K562 (cell line): ENCODE data around the gene APOL3. TPM values are rescaled to one million over a fixed set of nuclear protein-coding genes. Genes with fewer than 3 reads are reported as not detected.

Source experiments
- ATAC-seq: fragments of 200-7000 bp; cut with Tn5 transposase; 3 replicates; pipeline ENCODE4 v1.9.1; 2020; ENCODE audit warnings: moderate library complexity
- BruUV-seq: library from RNA; stranded (reverse); fragments of 400-500 nt; replicated peaks from 2 replicates; lab custom pipeline; 2021; lab: Mats Ljungman, UMichigan
- CTCF ChIA-PET: fragments of 300-600 bp; formaldehyde crosslinking; extraction: SDS; loops from one replicate; lab custom pipeline; 2021; ENCODE audit warnings: low intra/inter-chr PET ratio; lab: Yijun Ruan, JAX
- POLR2A ChIA-PET: fragments of 300-600, 350-650 bp; sonication (Branson Sonifier 250); formaldehyde crosslinking; extraction: SDS; loops from one replicate; lab custom pipeline; 2021; ENCODE audit warnings: antibody characterized with exemption, inconsistent platforms; lab: Yijun Ruan, JAX
- DNase-seq, 4 experiments: peaks; one replicate each; pipeline versions ENCODE4 v3.0.0 to v3.0.0-alpha.2; 2011 to 2018; ENCODE audit warnings: low spot score in 3 of 4, mixed read lengths in 3 of 4; ENCODE audit errors: extremely low read depth in 1 of 4
- FAIRE-seq: peaks from 2 replicates; lab custom pipeline; 2011; peaks lifted over from hg19 to GRCh38; lab: Jason Lieb, UNC
- H2AFZ ChIP-seq: 2 replicates; pipeline ENCODE4 v1.6.0; 2011; ENCODE audit warnings: low read depth, low read length, control low read depth, inconsistent platforms
- H3K27ac ChIP-seq: fragments of 200-600 bp; 3 replicates; pipeline ENCODE4 v1.8.0; 2011; ENCODE audit warnings: low read depth, mild to moderate bottlenecking, control low read depth, inconsistent platforms, low read length, moderate library complexity, mixed read lengths; ENCODE audit errors: extremely low read depth
- H3K27me3 ChIP-seq, 2 experiments: fragments of 300-600 bp in 1 of 2; 2 replicates in 1 of 2; 3 replicates in 1 of 2; pipeline versions ENCODE4 v1.6.0 to v1.8.0; 2011; ENCODE audit warnings: inconsistent platforms in 2 of 2, low read length in 2 of 2, mild to moderate bottlenecking in 1 of 2, mixed read lengths in 1 of 2, moderate library complexity in 1 of 2; ENCODE audit not compliant: control insufficient read depth in 2 of 2, insufficient read depth in 2 of 2
- H3K36me3 ChIP-seq: fragments of 300-600 bp; 3 replicates; pipeline ENCODE4 v1.8.0; 2011; ENCODE audit warnings: mild to moderate bottlenecking, low read length, inconsistent platforms; ENCODE audit not compliant: control insufficient read depth, insufficient read depth
- H3K4me1 ChIP-seq, 2 experiments: fragments of 200-600 bp in 1 of 2; replicated peaks in 1 of 2; 2 replicates in 1 of 2; 3 replicates in 1 of 2; pipeline versions ENCODE4 v1.5.1 to v1.8.0; 2011; ENCODE audit warnings: inconsistent platforms in 2 of 2, low read length in 2 of 2, mild to moderate bottlenecking in 1 of 2, mixed read lengths in 1 of 2, moderate library complexity in 1 of 2; ENCODE audit not compliant: control insufficient read depth in 2 of 2, insufficient read depth in 2 of 2
- H3K4me2 ChIP-seq: 2 replicates; pipeline ENCODE4 v1.6.1; 2011; ENCODE audit warnings: low read length, control low read depth, inconsistent platforms, mixed read lengths; ENCODE audit not compliant: insufficient read depth
- H3K4me3 ChIP-seq: fragments of 200-600 bp; sonication (generic), shearing (Covaris generic); 2 replicates; pipeline ENCODE4 v1.5.1; 2016; ENCODE audit warnings: control low read depth, inconsistent platforms
- H3K79me2 ChIP-seq: fragments of 200-600 bp; 3 replicates; pipeline ENCODE4 v1.8.0; 2011; ENCODE audit warnings: low read length, inconsistent platforms; ENCODE audit not compliant: control insufficient read depth, insufficient read depth
- H3K9ac ChIP-seq, 2 experiments: 2 replicates each; pipeline versions ENCODE4 v1.6.0 to v1.6.1; 2011; ENCODE audit warnings: low read depth in 2 of 2, low read length in 2 of 2, control low read depth in 1 of 2, inconsistent platforms in 1 of 2, mild to moderate bottlenecking in 1 of 2, mixed read lengths in 1 of 2; ENCODE audit not compliant: insufficient read depth in 1 of 2
- H3K9me1 ChIP-seq: one replicate; pipeline ENCODE4 v1.6.0; 2011; ENCODE audit warnings: inconsistent platforms, mild to moderate bottlenecking, low read length, moderate library complexity; ENCODE audit not compliant: control insufficient read depth, insufficient read depth
- H3K9me3 ChIP-seq: replicated peaks from 2 replicates; pipeline ENCODE4 v1.5.1; 2011; ENCODE audit warnings: low read depth, low read length, inconsistent platforms; ENCODE audit not compliant: control insufficient read depth, insufficient read depth
- H4K20me1 ChIP-seq: replicated peaks from 2 replicates; pipeline ENCODE4 v1.6.1; 2011; ENCODE audit warnings: low read length, inconsistent platforms, mixed read lengths; ENCODE audit not compliant: control insufficient read depth, insufficient read depth
- ATF1 ChIP-seq, 2 experiments: fragments of 450-650 bp in 1 of 2; IDR thresholded peaks; 2 replicates each; pipeline ENCODE4 v1.6.1; 2016; ENCODE audit warnings: missing compliant biosample characterization in 1 of 2, missing genetic modification characterization in 1 of 2
- ATF3 ChIP-seq, 2 experiments: fragments of 450-650 bp in 1 of 2; sonication (generic) in 1 of 2; formaldehyde crosslinking in 1 of 2; IDR thresholded peaks in 1 of 2; conservative IDR thresholded peaks in 1 of 2; 2 replicates each; pipeline versions ENCODE4 v1.6.1 to v1.8.1; 2016 to 2023; ENCODE audit warnings: mild to moderate bottlenecking in 2 of 2, moderate library complexity in 2 of 2, inconsistent platforms in 1 of 2, missing genetic modification reagents in 1 of 2
- ATF7 ChIP-seq: fragments of 450-650 bp; IDR thresholded peaks from 2 replicates; pipeline ENCODE4 v1.7.1; 2014; ENCODE audit warnings: mild to moderate bottlenecking, moderate library complexity
- CTCF ChIP-seq, 3 experiments: IDR thresholded peaks in 2 of 3; conservative IDR thresholded peaks in 1 of 3; 2 replicates each; pipeline ENCODE4 v1.5.1; 2011 to 2012; ENCODE audit warnings: low read length in 3 of 3, mild to moderate bottlenecking in 3 of 3, control low read depth in 2 of 3, improper control_type of control experiment in 1 of 3, inconsistent platforms in 1 of 3, low read depth in 1 of 3, mixed read lengths in 1 of 3, moderate library complexity in 1 of 3; ENCODE audit not compliant: insufficient read depth in 2 of 3
- ELF2 ChIP-seq: fragments of 250-450 bp; sonication (Bioruptor Pico); IDR thresholded peaks from 2 replicates; pipeline ENCODE4 v1.5.0; 2021; ENCODE audit warnings: mild to moderate bottlenecking
- LEF1 ChIP-seq: fragments of 450-650 bp; IDR thresholded peaks from 2 replicates; pipeline ENCODE4 v1.6.1; 2016; ENCODE audit warnings: mild to moderate bottlenecking
- PML ChIP-seq: IDR thresholded peaks from 2 replicates; pipeline ENCODE4 v1.6.1; 2012; ENCODE audit warnings: low read length, inconsistent platforms
- PTBP1 ChIP-seq: fragments of 200-400 bp; formaldehyde crosslinking; IDR thresholded peaks from 2 replicates; pipeline ENCODE4 v1.6.1; 2017; ENCODE audit warnings: low read depth, low read length
- RAD21 ChIP-seq, 2 experiments: fragments of 250-450 bp in 1 of 2; fragments of 450-650 bp in 1 of 2; sonication (Bioruptor Pico) in 1 of 2; formaldehyde crosslinking in 1 of 2; IDR thresholded peaks in 1 of 2; conservative IDR thresholded peaks in 1 of 2; 2 replicates each; pipeline versions ENCODE4 v1.4.0 to v1.8.0; 2020 to 2022; ENCODE audit warnings: mild to moderate bottlenecking in 2 of 2, moderate library complexity in 1 of 2
- RERE ChIP-seq: sonication (generic); formaldehyde crosslinking; IDR thresholded peaks from 2 replicates; pipeline ENCODE4 v1.8.0; 2023; ENCODE audit warnings: missing genetic modification reagents, mild to moderate bottlenecking, borderline replicate concordance
- ZFPM2 ChIP-seq: fragments of 250-450 bp; sonication (Bioruptor Pico); IDR thresholded peaks from 2 replicates; pipeline ENCODE4 v1.5.1; 2022; ENCODE audit warnings: mild to moderate bottlenecking
- ZNF239 ChIP-seq: fragments of 250-450 bp; sonication (Bioruptor Pico); IDR thresholded peaks from 2 replicates; pipeline ENCODE4 v1.4.0; 2020; ENCODE audit warnings: mild to moderate bottlenecking
- WGBS: fragments of 100-300 bp; shearing (Covaris generic); methylation state at CpG from one replicate; pipeline ENCODE4 v1.1.6; 2016; ENCODE audit warnings: low coverage, mixed read lengths; ENCODE audit not compliant: insufficient coverage; ENCODE audit errors: missing lambda C conversion rate; 5-methylcytosine and 5-hydroxymethylcytosine counted together
- in situ Hi-C: fragments of 300-500 bp; cut with MboI; formaldehyde crosslinking; loops from 4 replicates; pipeline ENCODE4 v1.15.0; 2018; ENCODE audit warnings: inconsistent platforms, mixed read lengths
- intact Hi-C: fragments of 100-400 bp; cut with micrococcal nuclease; formaldehyde crosslinking; loops from 2 replicates; pipeline ENCODE4 v1.14.2; 2022
- polyA plus RNA-seq, 8 experiments: library from polyadenylated mRNA; depleted of rRNA in 4 of 8; stranded (reverse) in 5 of 8; unstranded in 3 of 8; fragments of >200 nt; fragmentation: Nextera tagmentation in 2 of 8; fragmentation: Illumina TruSeq in 1 of 8; extraction: Ambion mirVana in 2 of 8; extraction: Trizol in 1 of 8; gene quantifications; 2 replicates each; pipeline versions ENCODE4 v1.2.1 to v1.2.3, GENCODE V29; 2011 to 2014; ENCODE audit warnings: inconsistent platforms in 1 of 8, missing spikeins in 1 of 8
- total RNA-seq, 7 experiments: library from RNA; depleted of rRNA in 6 of 7; stranded (reverse); fragments of >200 nt in 6 of 7; fragmentation: Illumina TruSeq in 2 of 7; extraction: Trizol in 2 of 7; gene quantifications; 2 replicates each; pipeline versions ENCODE4 v1.2.1 to v1.2.3, GENCODE V29; 2011 to 2021; ENCODE audit warnings: low replicate concordance in 1 of 7

The APOL3 gene
- total and polyA plus RNA-seq, 9 of the 15 experiments (the other 6 are each of a cell fraction or from before 2014, with no cell fraction given), result 0.25 to 1.1 (median 0.56) TPM; not detected in 1

GRCh38 chr22:36185828-36186624 lies 25.5 kb upstream of the APOL3 start:
- Histone ChIP-seq H3K27ac (no peak overlapping the region), H3K4me2 (no peak overlapping the region), H3K4me3 (no peak overlapping the region), H3K9ac (no peak overlapping the region), H3K36me3 (no peaks in the 10 kb centered on the region), H2AFZ (no peak overlapping the region), H3K79me2 (no peaks in the 10 kb centered on the region), H3K27me3 (no peaks in the 10 kb centered on the region), H3K9me3 (no peaks in the 10 kb centered on the region), H3K4me1 (peaks cover 0 to 6% of the 10 kb centered on the region in 2 experiments; a peak in 2 of 5 replicates), H4K20me1 (no peaks in the 10 kb centered on the region), H3K9me1 (no peaks in the 10 kb centered on the region)
- 46% methylated on average over 10 of the region's 14 CpGs for WGBS
- intact Hi-C loops (no loop called here), in situ Hi-C loops (no loop called here)
- BruUV-seq, result no TSS peak
- 0 out of 3 replicates have a peak, but pooled peaks have one; percentile 31 for ATAC-seq
- no peak for DNase-seq
- ChIA-PET POLR2A (interaction anchor here (1.2 kb wide), 1 partner anchor 21 kb away, joined by 3 read pairs; no protein-coding TSS in a partner anchor), CTCF (interaction anchor here (1.1 kb wide), 1 partner anchor 36 kb away, joined by 4 read pairs; no protein-coding TSS in a partner anchor)
- TF ChIP-seq ZNF239 (CRISPR knock-in tag) (no peak), ATF7 (peak; percentile 73), LEF1 (no peak), PTBP1 (no peak), RAD21 (CRISPR knock-in tag; conservative IDR thresholded peaks at IDR 0.05 in 1 of 2, IDR thresholded peaks at IDR 0.05 in 1 of 2) (peak in 1 of 2 experiments; percentile 50; a peak in 2 of 4 replicates), PML (no peak), ELF2 (CRISPR knock-in tag) (no peak), ATF1 (CRISPR knock-in tag; IDR thresholded peaks at IDR 0.05) (no peak), ATF1 (tag; IDR thresholded peaks at IDR 0.05) (peak; percentile 43), CTCF (IDR thresholded peaks at IDR 0.05 in 2 of 3, conservative IDR thresholded peaks at IDR 0.05 in 1 of 3; ENCODE audit: insufficient read depth in 2 of 3, low read depth in 1 of 3, low read length in 3 of 3) (peak; percentile 18 to 22 (median 18); a peak in 2 of 6 replicates), RERE (no peak), ZFPM2 (CRISPR knock-in tag) (no peak), ATF3 (IDR thresholded peaks at IDR 0.05) (peak; percentile 52; the same call in 1 of the 2 replicates), ATF3 (CRISPR knock-in tag; conservative IDR thresholded peaks at IDR 0.05) (no peak)
- FAIRE-seq, result no peak
